NOMO-1 treated with DMSO at 0.1 percent for 48 hours (cell line): ENCODE data around the gene ANKRA2.
A peak's percentile ranks its signal among the peaks of the same experiment; 100 is the strongest.

Experiments
- DNase-seq: peaks from one replicate; lab custom pipeline; 2025; ENCODE audit not compliant: unreplicated experiment; lab: John Stamatoyannopoulos, UW

Gene ANKRA2, protein sequence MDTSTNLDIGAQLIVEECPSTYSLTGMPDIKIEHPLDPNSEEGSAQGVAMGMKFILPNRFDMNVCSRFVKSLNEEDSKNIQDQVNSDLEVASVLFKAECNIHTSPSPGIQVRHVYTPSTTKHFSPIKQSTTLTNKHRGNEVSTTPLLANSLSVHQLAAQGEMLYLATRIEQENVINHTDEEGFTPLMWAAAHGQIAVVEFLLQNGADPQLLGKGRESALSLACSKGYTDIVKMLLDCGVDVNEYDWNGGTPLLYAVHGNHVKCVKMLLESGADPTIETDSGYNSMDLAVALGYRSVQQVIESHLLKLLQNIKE

DNA sequence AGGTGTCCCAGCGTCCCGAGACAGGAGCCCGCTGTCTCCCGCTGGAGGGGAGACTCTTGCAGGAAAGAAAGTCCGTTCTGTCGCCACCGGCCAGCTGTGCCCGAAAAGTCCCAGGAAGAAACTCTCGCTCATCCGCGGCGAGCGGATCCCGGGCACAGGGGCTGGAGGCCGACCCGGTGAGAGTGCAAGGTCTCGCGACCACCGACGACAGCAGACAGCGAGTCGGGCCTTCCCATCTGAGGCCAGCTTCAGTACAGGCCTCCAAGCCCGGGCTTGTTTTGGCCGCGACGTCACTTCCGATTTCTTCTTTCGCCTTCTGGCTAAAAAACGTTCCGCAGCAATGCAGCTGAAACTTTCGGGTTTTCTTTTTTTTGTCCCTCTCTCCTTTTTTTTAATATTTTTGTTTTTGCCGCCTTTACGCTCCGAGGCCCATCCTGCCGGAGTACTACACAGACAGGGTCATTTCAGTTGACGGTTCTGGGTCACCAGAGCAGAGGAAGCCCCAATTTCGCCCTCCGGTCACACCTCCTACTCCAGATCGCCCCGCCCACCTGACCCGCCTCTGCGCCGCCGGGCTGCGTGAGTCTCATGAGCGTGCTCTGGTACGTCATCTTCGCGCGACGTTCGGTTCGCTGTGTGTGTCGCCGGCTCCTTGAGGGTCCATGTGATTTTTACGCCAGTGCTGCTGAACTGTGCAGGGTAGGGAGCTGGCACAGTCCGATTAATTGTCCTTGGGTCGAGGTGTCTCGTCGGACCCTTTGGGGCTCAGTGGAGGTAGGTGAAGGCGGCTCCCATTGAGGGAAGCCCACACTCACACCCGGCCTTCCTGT is at the start of gene ANKRA2, which contains the start of gene UTP15:
ANKRA2 (minus strand) TSS at position 501 of the 830 bp plus-strand sequence. CDS start 2,758 bp downstream, outside the sequence.
UTP15 (plus strand) TSS at position 605 of the 830 bp plus-strand sequence. CDS start 1,602 bp downstream, outside the sequence.
- peak; percentile 96 for DNase-seq

DNA sequence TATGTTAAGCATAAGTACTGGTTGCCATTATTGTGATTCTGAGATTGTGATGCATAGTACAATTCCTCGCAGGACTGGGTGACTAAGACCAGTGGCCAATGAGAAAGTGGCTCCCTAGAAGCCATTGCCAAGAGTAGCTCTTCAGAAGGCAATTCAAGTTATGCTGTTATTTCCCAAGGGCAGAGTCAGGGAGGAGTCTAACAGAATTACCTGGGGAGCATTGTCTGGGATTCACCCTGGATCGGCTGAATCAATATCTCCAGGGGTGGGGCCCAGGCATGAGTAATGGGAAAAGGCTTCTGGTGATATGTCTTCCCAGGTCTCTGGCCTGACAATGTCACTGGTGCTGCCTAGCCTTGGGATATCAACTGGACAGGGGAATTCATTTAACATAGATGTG is 49.6 kb upstream of the ANKRA2 start:
- no peak for DNase-seq

DNA sequence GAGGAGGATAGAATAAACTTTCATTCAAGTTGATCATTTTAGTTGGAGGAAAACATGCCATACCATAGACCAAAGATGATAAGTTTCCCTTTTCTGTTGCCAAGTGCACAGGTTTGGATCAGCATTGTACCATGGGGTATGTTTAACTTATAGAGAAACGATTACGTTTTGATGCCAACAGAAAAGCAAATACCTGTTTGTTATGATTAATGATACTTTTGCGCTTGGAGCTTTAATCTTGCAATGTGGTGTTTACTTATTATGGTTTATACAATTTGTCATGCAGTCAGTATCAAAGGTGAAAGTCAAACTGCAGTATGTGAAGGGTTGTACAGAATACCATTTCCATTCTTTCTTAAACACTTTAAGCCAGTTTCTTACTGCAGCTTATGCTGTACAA is 47.4 kb upstream of the ANKRA2 start:
- DNase-seq, result no peak

DNA sequence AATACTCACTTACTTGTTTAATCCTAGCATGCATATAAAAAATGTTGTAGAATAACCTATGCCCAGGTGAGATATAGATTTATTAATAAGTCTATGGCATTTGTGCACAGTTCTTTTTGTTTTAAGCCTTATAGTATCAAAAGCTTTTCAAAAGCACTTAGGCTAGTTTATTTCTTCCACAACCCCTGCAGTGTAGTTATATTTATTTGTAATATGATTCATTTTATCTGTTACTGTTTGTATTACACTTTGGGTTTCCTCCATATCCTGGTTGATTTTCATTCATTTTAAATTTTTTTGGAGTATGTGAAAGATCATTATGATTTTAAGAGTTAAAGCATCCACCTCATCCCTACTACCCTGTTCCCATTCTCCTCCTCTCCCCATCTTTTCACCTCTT is 41.8 kb upstream of the ANKRA2 start:
- DNase-seq, result no peak

DNA sequence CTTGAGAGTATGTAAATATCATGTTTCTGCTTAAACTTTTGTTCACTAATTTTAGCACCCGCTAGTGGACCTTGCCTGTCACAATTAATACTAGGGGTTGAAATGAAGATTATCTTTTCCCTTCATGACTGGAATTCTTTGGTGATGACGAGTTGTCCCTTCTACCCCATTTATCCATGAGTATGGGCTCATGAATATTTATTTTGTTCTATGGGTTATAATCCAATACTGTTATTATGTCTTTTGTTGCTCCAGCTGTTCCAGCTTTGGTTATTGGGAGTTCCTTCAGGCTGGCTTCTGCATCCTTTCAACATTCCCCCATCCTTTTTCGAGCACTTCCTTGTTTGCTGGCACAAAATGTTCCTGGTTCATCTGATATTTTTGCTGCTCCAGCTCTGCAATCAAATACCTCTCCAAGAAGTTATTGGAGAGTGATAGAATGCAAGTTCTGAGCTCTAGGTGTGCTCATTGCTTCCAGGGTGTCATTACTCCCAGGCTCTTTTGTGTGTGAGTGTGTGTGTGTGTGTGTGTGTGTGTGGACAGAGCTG is 40.8 kb upstream of the ANKRA2 start:
- DNase-seq, result no peak

DNA sequence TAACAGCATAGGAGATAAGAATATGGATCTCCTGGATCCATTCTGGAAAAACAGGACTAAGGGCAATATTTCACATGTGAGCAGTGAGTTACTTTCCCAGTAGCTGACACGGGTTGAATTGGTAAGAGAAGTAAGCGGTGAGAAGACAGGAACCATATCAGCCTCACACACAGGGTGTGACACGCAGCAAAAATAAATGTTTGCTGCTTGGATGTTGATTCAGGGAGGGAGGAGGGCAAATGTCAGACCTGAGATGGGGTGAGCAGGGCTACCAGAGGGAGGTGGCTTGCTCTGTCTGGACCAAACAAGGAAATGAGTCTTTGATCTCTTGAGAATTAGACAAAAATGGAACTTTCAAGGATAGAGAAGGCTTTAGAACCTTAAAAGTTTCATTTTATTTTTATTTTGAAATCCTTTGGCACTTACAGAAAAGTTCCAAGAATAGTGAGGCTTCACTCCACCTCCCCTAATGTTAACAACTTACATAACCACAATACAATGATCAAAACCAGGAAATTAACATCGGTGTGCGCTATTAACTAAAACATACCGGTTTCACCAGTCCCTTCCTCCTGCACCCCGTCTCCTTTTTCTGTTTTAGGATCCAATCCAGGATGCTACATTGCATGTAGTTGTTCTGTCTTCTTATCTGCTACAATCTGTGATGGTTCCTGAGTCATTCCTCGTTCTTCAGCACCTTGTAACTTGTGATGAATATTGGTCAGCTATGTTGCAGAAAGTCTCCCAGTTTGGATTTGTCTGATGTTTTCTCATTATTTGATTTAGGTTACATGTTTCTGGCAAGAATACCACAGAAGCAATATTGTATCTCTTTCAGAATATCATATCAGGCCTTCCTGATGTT is 40.0 kb upstream of the ANKRA2 start:
- DNase-seq, result no peak

DNA sequence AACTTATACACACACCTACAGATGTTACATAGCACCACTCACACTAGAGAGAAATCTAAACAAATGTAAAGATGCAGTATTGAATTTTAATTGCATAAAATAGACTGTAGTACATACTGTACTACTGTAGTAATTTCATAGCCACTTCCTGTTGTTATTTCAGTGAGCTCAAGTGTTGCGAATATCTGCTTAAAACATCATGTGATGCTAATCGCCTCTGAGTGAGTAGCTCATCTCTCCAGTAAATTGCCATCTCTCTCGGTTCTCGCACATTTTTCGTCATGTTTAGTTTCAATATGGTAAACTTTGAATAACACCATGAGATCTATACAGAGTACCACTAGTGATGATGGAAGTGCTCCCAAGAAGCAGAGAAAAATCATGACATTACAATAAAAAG is 38.6 kb upstream of the ANKRA2 start:
- peak; percentile 32 for DNase-seq

DNA sequence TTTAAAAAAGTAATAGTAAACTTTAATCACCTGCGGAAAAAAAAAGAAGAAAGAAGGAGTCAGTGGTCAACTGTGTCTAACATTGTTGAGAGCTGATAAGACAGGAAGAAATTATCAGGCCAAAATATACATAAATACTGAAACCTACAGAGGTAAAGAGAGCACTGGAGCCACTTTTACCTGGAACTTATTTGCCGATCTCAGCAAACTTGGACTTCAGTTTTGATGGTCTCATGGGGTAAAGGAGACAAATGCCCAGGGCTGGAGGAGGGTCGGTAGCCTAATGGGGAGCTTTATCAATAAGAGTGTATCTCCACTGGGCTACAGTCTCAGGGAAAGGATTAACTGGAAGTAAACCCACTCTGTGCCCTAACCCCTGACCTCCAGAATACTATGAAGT is 33.9 kb upstream of the ANKRA2 start:
- DNase-seq, result no peak

DNA sequence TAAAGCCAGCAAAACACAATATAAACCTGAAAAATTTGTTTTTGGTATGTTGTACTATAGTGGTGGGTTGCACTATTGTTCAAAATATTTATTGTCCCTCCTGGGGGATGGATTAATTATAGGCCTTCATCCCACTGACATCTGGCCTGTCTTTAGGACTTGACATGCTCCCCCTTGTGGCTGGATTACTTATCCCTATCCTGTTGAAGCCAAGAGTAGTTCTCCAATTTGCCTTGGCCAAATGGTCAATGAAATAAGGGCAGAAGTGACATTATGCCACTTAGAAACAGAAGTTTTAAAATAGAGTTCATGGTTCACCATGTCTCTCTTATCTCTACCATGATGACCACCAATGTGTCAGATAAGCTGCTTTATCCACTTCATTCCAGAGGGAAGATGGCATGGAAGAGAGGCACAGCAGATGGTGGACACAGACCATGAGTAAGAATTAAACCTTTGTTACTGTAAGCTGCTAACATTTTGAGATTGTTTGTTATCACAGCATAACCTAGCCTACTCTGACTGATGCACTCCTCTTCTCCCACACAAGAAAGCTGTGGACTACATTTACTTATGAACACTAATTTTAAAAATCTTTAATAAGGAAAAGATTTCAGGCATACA is 31.4 kb upstream of the ANKRA2 start:
- peak; percentile 29 for DNase-seq

DNA sequence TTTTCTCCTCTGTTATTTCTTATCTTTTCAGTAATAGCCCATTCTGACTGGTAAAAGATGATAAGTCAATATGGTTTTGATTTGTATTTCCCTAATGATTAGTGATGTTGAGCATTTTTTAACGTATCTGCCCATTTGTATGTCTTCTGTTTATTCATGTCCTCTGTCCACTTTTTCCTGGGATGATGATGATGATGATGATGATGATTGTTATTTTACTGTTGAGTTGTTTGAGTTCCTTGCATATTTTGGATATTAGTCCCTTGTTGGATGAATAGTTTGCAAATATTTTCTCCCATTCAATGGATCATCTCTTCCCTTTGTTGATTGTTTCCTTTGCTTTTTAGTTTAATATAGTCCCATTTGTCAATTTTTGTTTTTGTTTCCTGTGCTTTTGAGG is 27.1 kb upstream of the ANKRA2 start:
- no peak for DNase-seq

DNA sequence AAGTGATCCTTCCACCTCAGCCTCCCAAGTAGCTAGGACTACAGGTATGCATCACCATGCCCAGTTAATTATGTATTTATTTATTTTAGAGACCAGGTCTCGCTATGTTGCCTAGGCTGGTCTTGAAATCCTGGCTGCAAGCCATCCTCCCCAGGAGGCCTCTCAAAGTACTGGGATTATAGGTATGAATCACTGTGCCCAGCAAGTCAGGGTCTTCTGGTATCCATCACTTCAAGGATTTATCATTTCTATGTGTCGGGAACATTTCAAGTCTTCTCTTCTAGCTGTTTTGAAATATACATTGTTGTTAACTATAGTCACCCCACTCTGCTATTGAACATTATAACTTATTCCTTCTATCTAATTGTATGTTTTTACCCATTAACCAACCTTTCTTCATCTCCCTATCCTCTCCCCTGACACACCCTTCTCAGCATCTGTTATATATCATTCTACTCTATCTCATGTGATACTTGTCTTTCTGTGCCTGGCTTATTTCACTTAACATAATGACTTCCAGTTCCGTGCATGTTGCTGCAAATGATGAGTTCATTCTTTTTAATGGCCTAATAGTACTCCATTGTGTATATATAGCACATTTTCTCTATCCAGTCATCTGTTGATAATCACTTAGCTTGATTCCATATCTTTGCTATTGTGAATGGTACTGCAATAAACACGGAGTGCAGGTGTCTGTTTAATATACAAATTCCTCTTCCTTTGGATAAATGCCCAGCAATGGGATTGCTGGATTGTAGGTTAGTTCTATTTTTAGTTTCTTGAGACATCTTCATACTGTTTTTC is 26.5 kb upstream of the ANKRA2 start:
- no peak for DNase-seq

DNA sequence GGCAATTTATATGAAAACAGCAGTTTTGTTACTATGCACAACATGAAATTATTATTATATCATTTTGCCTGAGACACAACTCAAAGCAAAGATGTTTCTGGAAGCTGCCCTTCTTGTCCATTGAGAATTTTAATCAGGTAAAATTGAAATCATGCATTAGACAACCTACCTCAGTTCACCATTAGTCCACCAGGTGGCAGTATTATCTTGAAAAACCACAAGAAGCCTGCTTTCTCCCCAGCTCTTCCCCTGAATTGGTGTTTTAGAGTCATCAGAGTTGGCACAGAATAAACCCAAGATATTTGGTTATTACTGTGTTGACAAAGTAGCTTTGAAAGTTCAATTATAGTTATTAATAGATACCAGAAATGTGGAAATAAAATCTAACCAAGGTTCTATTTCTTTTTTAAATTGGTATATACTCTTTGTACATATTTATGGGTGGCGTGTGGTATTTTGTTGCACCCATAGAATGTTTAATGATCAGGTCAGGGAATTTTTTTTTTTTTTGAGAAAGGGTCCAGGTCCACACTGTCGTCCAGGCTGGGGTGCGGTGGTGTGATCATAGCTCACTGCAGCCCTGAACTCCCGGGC is 25.8 kb upstream of the ANKRA2 start:
- DNase-seq, result peak; percentile 52

DNA sequence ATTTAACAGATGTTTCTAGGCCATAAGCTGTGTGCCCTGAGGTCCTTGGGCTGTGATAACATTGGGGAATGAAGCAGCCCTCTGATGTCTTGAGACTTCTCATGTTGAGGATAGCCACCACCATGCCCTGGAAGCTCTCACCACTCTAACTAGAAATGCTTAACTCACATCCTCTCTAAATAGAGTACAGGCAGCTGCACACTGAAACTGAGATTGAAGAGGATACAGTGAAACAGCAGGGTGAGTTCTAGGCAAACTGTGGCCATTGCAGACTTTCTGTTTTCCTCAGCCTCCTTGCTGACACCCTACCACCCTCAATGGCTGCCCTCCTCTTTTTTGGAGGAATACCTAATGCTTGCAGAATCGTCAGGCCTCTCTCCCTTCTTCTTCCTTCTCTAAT is 22.5 kb upstream of the ANKRA2 start:
- no peak for DNase-seq

DNA sequence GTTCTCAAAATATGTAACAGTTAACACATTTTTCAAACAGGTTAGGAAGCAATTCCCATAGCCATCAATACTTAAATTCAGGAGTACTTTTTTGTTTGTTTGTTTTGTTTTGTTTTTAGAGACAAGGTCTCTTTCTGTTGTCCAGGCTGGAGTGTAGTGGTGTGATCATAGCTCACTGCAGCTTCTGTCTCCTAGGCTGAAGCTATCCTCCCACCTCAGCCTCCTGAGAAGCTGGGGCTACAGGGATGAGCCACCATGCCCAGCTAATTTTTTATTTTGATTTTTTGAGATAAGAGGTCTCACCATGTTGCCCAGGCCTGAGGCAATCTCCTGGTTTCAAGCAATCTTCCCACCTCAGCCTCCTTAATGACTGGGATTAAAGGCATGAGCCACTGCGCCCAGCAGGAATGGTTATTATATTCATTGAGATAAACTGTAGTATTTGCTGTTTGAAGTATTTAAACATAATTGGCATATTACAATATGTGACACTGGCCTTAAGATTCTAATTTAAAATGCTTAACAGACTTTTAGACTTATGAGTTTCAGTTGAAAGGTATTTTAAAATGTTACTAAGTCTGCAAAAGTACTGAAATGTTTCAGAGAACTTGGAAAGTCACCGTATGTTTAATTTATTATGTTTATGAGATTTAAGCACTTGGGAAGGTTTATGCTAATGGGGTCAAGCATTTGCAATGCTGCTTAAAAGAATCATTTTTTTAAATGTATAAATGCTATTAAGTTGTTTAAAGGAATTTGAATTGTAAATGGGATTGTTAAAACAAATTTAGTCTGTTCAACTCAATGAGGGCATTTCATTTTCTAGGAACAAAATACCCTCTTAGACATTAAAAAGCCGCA is 17.1 kb upstream of the ANKRA2 start:
- DNase-seq, result no peak

DNA sequence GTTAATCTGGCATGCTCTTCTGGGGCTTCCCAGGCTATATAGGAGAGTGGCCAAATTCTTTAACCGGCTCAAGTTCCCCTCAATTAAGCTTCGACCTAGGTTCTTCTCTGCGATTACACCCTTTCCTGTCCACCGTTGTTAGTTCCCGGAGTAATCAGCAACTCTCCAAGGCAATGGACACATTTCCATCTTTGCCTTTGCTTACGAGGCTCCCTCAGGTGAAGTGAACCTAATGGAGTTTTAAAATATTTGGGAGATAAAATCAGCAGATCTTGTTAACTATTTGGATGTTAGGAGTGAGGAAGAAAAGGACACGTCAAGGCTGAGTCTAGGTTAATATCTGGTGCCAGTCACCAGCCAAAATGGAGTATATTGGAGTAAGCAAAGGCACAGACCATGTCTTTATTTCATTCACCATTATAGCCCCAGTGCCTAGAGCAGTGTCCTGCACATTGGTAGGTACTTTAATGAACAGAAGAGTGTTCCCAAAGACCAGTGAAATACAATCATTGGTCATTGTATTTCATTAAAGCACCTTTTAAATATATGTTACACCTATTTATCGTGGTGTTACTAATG is 619 bp upstream of the ANKRA2 start:
- no peak for DNase-seq

DNA sequence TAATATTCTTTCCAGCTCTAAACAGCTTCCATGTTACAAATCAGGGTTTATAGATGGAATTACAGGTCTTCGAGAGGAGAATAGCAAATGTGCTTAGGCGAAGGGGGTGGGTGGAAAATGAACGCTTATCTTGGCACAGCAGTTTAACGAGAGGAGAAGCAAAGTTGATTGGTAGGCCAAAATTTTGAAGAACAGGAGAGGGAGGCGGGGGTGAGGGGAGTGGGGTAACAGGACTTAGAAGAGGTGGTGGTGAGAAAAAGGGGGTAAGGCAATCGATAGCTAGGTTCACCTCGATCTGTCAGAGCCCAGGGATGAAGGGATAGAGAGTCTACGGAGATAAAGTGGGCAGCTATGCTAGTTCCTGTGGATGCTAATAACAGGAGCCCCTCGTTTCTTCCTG is 764 bp downstream of the ANKRA2 start:
- DNase-seq, result peak; percentile 18

DNA sequence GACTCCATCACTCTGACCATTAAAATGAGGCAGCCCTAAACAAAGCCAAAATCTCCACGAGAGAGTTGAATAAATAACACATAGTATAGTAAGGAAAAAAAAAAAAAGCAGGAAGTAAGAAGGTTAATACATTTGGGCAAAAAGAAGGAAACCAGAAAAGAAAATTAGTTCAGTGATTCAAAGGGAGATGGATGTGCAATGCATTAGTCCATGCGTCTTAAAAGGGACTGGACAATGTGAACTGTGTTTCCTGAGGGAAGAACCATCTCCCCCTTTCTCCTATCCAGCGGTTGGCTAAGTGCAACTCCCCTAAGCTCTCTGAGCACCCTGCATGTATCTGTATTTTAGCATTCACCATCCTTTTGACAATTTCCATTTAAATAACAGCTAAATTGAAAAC is 1.4 kb downstream of the ANKRA2 start:
- no peak for DNase-seq

DNA sequence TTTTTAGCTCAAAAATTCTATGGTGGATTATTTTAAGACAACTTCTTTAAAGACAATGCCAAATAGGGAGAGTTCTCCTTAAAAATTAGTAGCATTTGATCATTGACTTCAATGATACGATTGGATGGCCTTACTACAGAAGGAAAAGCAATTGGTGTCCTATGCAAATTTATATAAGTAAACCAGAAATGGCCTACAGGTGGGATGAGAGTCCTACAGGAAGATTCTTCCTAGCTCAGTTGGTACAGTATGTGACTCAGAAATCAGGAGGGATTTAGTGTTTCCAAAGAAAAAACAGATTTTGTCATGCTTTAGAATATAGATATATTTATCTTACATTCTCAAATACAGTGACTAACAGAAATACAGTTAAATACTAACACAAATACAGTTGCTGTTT is 6.5 kb downstream of the ANKRA2 start:
- DNase-seq, result no peak
